HL-60 (cell line): Measurements from ENCODE around the gene LIPG.

ENCODE experiments used
- DNase-seq, 2 experiments: peaks; one replicate each; pipeline ENCODE4 v3.0.0-alpha.2; 2010 to 2020; ENCODE audit warnings: low read depth in 1 of 2, low spot score in 1 of 2
- H3K27ac ChIP-seq: fragments of 250-450 bp; sonication (Bioruptor Pico); replicated peaks from 2 replicates; pipeline ENCODE4 v1.5.1; 2020; ENCODE audit warnings: mild to moderate bottlenecking, moderate library complexity
- H3K27me3 ChIP-seq: fragments of 250-450 bp; sonication (Bioruptor Pico); 2 replicates; pipeline ENCODE4 v1.5.1; 2021; ENCODE audit warnings: mild to moderate bottlenecking, moderate library complexity; ENCODE audit not compliant: insufficient read depth, poor library complexity, severe bottlenecking
- H3K4me3 ChIP-seq: replicated peaks from 2 replicates; pipeline ENCODE4 v1.5.1; 2011; ENCODE audit warnings: mild to moderate bottlenecking, control low read depth, low read length; ENCODE audit not compliant: insufficient read depth
- GABPA ChIP-seq: IDR thresholded peaks from 2 replicates; pipeline ENCODE4 v1.6.1; 2012; ENCODE audit warnings: low read depth
- POLR2AphosphoS5 ChIP-seq: IDR thresholded peaks from 2 replicates; pipeline ENCODE4 v1.6.1; 2012; ENCODE audit warnings: low read depth
- SPI1 ChIP-seq: IDR thresholded peaks from 2 replicates; pipeline ENCODE4 v1.6.1; 2012; ENCODE audit warnings: low read depth, mild to moderate bottlenecking, borderline replicate concordance
- TF ChIP-seq, protein P1 (sequence below): IDR thresholded peaks from one replicate; pipeline ENCODE4 v1.5.1; 2011; ENCODE audit warnings: low read length, control low read depth, inconsistent platforms; ENCODE audit not compliant: insufficient read depth
- TF ChIP-seq, protein P2 (sequence below): IDR thresholded peaks from 2 replicates; pipeline ENCODE4 v1.6.1; 2012; ENCODE audit warnings: low read depth; ENCODE audit not compliant: insufficient replicate concordance

The LIPG gene

DNA sequence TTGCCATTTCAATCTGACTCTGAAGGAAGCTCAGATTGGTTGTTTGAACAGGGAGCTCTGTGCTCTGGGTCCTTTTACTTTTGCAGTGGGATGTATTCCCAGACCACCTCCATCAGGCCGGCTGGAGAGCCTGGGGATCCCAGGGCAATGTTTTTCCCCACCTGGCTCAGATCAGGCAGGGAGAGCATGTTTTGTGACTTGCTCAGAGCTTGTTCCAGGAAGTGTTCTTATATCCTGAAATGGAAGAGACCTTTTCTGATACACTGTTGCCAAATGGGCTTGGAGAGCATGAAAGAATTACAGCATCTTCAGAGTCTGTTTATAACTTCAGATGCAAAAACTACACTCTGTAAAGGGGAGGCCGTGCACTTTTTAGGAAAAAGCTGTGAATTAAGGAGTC is 56.0 kb downstream of the LIPG start:
- H3K4me3 ChIP-seq, result no peak overlapping the region
- no peak overlapping the region for H3K27ac ChIP-seq
- H3K27me3 ChIP-seq, result peaks cover 3% of the 10 kb centered on the region
- TF ChIP-seq, protein P1, sequence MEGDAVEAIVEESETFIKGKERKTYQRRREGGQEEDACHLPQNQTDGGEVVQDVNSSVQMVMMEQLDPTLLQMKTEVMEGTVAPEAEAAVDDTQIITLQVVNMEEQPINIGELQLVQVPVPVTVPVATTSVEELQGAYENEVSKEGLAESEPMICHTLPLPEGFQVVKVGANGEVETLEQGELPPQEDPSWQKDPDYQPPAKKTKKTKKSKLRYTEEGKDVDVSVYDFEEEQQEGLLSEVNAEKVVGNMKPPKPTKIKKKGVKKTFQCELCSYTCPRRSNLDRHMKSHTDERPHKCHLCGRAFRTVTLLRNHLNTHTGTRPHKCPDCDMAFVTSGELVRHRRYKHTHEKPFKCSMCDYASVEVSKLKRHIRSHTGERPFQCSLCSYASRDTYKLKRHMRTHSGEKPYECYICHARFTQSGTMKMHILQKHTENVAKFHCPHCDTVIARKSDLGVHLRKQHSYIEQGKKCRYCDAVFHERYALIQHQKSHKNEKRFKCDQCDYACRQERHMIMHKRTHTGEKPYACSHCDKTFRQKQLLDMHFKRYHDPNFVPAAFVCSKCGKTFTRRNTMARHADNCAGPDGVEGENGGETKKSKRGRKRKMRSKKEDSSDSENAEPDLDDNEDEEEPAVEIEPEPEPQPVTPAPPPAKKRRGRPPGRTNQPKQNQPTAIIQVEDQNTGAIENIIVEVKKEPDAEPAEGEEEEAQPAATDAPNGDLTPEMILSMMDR, result no peak
- TF ChIP-seq GABPA (no peak), POLR2AphosphoS5 (no peak), SPI1 (no peak)
- TF ChIP-seq, protein P2, sequence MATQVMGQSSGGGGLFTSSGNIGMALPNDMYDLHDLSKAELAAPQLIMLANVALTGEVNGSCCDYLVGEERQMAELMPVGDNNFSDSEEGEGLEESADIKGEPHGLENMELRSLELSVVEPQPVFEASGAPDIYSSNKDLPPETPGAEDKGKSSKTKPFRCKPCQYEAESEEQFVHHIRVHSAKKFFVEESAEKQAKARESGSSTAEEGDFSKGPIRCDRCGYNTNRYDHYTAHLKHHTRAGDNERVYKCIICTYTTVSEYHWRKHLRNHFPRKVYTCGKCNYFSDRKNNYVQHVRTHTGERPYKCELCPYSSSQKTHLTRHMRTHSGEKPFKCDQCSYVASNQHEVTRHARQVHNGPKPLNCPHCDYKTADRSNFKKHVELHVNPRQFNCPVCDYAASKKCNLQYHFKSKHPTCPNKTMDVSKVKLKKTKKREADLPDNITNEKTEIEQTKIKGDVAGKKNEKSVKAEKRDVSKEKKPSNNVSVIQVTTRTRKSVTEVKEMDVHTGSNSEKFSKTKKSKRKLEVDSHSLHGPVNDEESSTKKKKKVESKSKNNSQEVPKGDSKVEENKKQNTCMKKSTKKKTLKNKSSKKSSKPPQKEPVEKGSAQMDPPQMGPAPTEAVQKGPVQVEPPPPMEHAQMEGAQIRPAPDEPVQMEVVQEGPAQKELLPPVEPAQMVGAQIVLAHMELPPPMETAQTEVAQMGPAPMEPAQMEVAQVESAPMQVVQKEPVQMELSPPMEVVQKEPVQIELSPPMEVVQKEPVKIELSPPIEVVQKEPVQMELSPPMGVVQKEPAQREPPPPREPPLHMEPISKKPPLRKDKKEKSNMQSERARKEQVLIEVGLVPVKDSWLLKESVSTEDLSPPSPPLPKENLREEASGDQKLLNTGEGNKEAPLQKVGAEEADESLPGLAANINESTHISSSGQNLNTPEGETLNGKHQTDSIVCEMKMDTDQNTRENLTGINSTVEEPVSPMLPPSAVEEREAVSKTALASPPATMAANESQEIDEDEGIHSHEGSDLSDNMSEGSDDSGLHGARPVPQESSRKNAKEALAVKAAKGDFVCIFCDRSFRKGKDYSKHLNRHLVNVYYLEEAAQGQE, result no peak
- DNase-seq, result no peak

DNA sequence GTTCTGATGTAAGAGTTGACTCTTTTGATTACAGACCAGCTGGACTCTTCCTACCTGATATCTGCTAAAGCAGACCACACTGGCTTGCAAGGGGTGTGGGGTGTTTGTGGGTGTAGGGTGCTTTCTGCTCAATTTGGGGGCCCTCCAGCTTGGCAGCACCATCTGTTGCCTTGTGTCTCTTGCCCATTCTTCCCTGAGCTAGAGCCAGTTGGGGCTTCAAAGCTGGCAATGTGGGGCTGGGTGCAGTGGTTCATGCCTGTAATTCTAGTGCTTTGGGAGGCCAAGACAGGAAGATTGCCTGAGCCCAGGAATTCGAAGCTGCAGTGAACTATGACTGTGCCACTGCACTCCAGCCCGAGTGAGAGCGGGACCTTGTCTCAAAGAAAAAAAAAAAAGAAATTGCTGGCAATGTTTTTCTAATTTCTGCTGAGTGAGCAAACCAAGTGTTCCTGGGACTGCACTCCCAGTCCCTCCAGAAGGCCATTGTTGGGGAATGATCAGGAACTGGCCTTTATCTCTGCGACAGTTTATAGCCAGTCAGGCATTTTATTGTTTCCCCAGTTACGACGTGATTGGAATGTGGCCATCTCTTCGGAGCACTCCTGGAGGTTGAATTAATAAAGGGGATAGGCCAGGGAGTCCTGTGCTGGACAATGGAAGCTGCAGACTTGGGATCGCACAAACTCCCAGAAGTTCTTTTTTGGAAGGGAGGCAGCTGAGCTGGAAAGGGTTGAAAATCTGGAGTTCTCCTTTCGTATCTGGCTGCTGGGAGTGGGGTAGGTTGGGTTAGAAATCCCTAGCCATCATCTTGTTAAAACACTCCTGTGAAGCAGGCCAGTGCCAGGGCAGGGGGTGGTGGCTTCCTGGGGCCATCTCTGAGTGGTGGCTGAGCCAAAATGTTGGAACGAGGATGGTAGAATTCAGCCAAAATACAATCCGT is 57.2 kb downstream of the LIPG start:
- Histone ChIP-seq H3K27me3 (peaks cover 3% of the 10 kb centered on the region), H3K4me3 (no peak overlapping the region), H3K27ac (no peak overlapping the region)
- no peak for DNase-seq
- TF ChIP-seq POLR2AphosphoS5, result no peak
- TF ChIP-seq SPI1, result no peak
- no peak for TF ChIP-seq GABPA
- TF ChIP-seq, protein P2, result no peak
- TF ChIP-seq, protein P1, result no peak

DNA sequence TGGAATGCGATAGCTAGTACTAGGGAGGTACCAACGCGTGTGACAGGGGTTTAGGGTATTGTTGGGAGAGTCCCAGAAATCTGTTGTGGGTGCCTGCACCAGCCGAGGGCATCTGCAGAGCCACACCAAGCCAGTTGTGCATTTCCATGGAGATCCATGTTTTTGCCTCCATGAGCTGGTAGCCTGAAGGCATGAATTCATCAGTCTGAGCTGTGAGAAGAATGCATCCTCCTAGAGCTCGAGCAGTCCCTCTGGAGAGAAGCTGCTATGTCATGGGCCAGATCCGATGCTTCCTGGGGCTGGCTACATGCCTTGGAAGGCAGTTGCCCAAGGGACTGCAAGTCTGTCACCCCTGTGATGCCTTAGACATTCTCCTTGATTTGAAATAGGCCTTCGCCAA is 57.9 kb downstream of the LIPG start:
- Histone ChIP-seq H3K4me3 (no peak overlapping the region), H3K27ac (no peak overlapping the region), H3K27me3 (peaks cover 3% of the 10 kb centered on the region)
- no peak for DNase-seq
- TF ChIP-seq POLR2AphosphoS5, result no peak

DNA sequence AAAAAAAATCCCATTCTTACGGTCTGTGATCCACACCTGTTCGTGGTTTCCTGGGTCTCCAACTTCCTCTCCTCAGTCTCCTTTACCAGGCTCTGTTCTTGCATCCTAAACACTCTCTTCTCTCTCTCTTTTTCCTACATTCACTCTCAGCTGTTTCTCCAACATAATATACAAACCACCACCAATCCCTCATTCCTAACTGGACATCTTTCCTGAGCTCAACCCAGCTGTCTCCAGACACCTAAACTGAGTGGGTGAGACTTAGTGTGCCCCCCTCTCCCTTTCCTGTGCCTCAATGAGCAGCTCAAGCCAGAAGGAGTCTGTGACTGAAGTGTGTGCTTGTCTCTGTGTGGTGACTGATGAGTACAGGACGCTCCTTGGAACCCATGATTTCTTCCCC is 59.4 kb downstream of the LIPG start:
- H3K4me3 ChIP-seq, result no peak overlapping the region
- H3K27ac ChIP-seq, result no peak overlapping the region
- TF ChIP-seq, protein P2, result no peak
- TF ChIP-seq, protein P1, result no peak
- TF ChIP-seq POLR2AphosphoS5 (no peak), GABPA (no peak), SPI1 (no peak)
- peaks cover 3% of the 10 kb centered on the region for H3K27me3 ChIP-seq
- no peak for DNase-seq
